Fibroblast of skin of left biceps (primary cell): ENCODE data around the gene ASCL1.

Experiments
- DNase-seq, 2 experiments: peaks; one replicate each; pipeline ENCODE4 v3.0.0-alpha.2; 2013; ENCODE audit warnings: low read depth in 2 of 2

The ASCL1 gene

GRCh38 chr12:102957339-102958050 lies at the start of gene ASCL1:
TSS of gene ASCL1 (plus strand) at chr12:102957674. CDS start at chr12:102958245, 571 bp downstream.
- no peak for DNase-seq

- no peak for DNase-seq
Observed at GRCh38 chr12:102907918-102908317, 49.6 kb upstream of the ASCL1 start.

GRCh38 chr12:102910137-102910536 lies 47.3 kb upstream of the ASCL1 start:
- DNase-seq, result no peak

DNA sequence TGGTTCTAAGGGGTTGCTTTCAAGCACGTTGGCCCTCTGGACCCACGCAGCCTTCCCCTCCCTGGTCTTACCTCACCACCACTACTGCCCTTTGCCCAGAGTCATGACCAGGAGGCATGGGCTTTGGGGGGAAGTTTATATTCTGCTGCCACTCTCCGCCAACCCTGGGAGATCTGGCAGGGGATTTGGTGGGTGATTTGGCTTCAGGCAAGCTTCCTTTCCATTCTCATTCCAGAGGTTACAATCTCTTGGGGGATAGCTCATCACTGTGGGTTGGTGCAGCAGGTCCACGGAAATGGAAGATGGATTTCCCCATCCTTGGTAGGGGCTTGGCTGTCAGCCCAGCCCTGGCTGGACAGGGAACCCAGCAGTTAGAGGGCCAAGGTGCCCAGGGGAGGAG lies 46.7 kb upstream of the ASCL1 start:
- no peak for DNase-seq

GRCh38 chr12:102911320-102911719 lies 46.2 kb upstream of the ASCL1 start:
- DNase-seq, result no peak

GRCh38 chr12:102912258-102912657 lies 45.2 kb upstream of the ASCL1 start:
- DNase-seq, result no peak

- DNase-seq, result no peak
Observed at GRCh38 chr12:102913453-102914226, 43.8 kb upstream of the ASCL1 start.

- DNase-seq, result no peak
Observed at GRCh38 chr12:102916252-102917025, 41.0 kb upstream of the ASCL1 start.

GRCh38 chr12:102917026-102917787 lies 40.3 kb upstream of the ASCL1 start, which contains the start of gene PAH:
TSS of gene PAH (minus strand) at chr12:102917244. CDS start at chr12:102917130, 114 bp downstream.
- DNase-seq, result no peak

- DNase-seq, result no peak
Observed at GRCh38 chr12:102918840-102919239, 38.6 kb upstream of the ASCL1 start.

GRCh38 chr12:102920271-102920670 lies 37.2 kb upstream of the ASCL1 start:
- no peak for DNase-seq

DNA sequence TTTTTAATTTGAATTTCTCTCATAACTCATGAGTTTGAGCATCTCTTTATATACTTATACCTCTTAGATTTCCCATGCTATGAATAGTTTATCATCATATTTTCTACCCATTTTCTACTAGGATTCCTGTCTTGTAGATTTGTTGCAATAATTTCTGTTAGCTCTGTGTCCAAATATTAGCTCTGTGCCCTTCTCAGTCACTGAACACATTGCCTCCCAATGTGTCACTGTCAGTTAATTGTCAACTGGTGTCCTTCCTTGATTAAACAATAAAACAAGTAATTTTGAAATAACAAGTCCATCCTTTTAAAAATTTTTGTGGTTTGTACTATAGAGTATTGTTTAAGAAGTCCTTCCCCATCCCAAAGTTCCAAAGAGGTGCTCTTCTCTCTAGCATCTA lies 36.2 kb upstream of the ASCL1 start:
- DNase-seq, result no peak

GRCh38 chr12:102927220-102927619 lies 30.3 kb upstream of the ASCL1 start:
- DNase-seq, result no peak

DNA sequence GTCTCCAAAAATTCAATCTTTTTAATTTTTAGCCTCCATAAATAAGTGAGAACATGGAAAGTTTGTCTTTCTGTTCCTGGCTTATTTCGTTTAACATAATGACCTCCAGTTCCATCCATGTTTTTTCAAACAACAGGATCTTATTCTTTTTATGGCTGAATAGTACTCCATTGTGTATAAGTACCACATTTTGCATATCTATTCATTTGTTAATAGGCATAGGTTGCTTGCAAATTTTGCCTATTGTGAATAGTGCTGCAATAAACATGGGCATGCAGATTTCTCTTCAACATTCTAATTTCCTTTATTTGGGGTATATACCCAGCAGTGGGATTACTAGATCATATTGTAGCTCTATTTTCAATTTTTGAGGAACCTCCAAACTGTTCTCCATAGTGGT lies 24.3 kb upstream of the ASCL1 start:
- no peak for DNase-seq

GRCh38 chr12:102939059-102939458 lies 18.4 kb upstream of the ASCL1 start:
- DNase-seq, result no peak

DNA sequence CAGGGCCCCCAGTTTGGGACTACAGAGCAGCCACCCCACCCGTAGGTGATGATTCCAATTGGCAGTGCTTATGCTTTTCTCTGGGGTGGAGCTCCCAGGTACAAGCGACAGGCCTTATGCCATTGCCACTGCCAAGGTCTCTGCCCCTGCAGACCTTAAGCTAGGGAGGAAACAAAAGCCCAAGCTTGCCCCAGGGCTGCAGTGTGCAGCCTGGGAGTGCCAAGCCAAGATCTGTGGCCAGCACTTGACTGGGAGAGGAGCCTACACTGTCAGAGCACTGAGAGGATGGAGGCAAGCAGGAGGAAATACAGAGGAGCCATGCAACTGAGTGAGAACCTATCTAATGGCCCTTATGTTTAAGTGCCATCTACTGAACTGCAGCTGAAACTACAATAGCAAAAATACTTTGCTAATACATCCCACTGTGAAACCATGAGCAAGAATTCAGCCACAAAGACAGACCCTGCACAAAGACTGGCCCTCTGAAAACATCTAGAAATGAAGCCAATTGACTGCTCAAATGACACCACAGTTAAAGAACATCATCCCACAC lies 17.7 kb upstream of the ASCL1 start:
- no peak for DNase-seq

DNA sequence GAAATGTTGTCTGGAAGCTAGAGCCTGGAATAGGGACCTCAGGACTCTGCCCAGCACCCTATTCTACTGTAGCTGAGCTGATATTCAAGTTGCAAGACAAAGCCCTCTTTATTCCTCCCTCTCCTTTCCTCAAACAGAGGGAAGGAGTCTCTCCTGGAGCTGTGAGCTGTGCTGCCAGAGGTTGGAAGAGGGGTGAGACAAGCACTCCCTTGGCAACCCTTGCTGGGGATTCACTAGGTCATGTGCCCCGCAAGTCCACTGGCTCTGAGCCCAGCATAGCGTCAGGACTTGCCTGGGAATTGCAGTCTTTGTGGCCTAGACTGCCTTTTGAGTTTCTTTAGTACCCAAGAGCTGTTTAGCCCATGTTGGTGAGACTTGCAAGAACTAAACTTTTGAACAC lies 11.4 kb upstream of the ASCL1 start:
- DNase-seq, result no peak

DNA sequence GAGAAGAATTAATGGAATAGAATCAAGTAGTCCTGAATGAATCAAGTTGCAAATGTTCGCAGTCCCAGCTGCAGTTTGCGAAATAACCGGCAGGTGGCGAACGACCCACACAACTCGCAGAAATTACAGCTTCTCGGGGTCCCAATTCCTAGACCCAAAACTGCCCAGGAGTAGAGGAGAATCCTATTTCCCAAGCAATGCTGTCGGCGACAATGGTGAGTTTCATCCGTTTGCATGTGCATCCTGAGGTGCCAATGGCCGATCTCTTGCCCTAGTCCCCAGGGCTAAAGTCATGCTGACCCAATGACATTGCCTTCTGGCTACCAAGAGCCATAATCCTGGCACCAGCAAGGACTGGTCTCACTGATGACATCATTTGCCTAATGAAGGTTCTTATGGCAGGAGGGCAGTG lies 8.5 kb upstream of the ASCL1 start:
- no peak for DNase-seq

GRCh38 chr12:102950107-102950949 lies 7.1 kb upstream of the ASCL1 start:
- no peak for DNase-seq

- DNase-seq, result no peak
Observed at GRCh38 chr12:102950950-102951619, 6.4 kb upstream of the ASCL1 start.
